ENCODE data around the gene OR2T34.
"Not testable (repeated sequence)": the region's sequence is repeated elsewhere in the genome, so short reads cannot be mapped to it uniquely, and the experiment has no call there.

DNA sequence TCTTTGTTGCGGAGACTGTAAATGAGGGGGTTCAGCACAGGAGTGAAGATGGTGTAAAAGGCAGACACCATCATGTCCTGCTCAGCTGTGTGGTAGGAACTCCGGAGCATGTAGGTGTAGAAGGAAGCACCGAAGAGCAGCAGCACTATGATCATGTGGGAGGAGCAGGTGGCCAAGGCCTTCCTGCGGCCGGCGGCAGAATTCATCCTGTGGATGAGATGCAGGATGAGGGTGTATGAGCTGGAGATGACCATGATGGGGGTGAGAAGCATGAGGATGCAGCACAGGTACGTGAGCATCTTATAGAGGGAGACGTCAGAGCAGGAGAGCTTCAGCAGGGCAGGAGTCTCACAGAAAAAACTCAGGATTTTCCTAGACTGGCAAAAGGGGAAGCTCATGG is 701 bp downstream of the OR2T34 start:
- TF ChIP-seq, protein P1, sequence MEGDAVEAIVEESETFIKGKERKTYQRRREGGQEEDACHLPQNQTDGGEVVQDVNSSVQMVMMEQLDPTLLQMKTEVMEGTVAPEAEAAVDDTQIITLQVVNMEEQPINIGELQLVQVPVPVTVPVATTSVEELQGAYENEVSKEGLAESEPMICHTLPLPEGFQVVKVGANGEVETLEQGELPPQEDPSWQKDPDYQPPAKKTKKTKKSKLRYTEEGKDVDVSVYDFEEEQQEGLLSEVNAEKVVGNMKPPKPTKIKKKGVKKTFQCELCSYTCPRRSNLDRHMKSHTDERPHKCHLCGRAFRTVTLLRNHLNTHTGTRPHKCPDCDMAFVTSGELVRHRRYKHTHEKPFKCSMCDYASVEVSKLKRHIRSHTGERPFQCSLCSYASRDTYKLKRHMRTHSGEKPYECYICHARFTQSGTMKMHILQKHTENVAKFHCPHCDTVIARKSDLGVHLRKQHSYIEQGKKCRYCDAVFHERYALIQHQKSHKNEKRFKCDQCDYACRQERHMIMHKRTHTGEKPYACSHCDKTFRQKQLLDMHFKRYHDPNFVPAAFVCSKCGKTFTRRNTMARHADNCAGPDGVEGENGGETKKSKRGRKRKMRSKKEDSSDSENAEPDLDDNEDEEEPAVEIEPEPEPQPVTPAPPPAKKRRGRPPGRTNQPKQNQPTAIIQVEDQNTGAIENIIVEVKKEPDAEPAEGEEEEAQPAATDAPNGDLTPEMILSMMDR (IDR thresholded peaks at IDR 0.05): not testable (repeated sequence)
- not testable (repeated sequence) for TF ChIP-seq POLR2A (IDR thresholded peaks at IDR 0.05)
